Measurements from ENCODE around the gene PCSK4. TPM values are rescaled to one million over a fixed set of nuclear protein-coding genes. Genes with fewer than 3 reads are reported as not detected.

The PCSK4 gene
- total and polyA plus RNA-seq, 2 of the 4 experiments (the other 2 are of a cell fraction): 0.72 to 1.7 TPM

GRCh38 chr19:1478934-1479707 lies 11.0 kb downstream of the PCSK4 start, which contains the start of gene C19orf25:
C19orf25 (minus strand) TSS chr19:1479215; CDS start chr19:1478903, 312 bp downstream.
- peak within 1 kb of the TSS; percentile 80 to 98 for H4K8ac ChIP-seq (ENCODE audit: low read depth in 2 of 2, low read length in 2 of 2)
- no peak within 1 kb of the TSS for H3K56ac ChIP-seq (ENCODE audit: extremely low read depth, insufficient read depth, low read length)
- WGBS, 2 experiments (ENCODE audit: extremely low coverage in 2 of 2, insufficient read length in 1 of 2): 0% methylated on average over 49 of the region's 71 CpGs; no CpG with 5 or more reads in 1 of the 2 experiments
- peak within 1 kb of the TSS; percentile 74 for H3K4me2 ChIP-seq (ENCODE audit: low read depth, low read length)
- peak within 1 kb of the TSS; percentile 47 for H2AK5ac ChIP-seq (ENCODE audit: low read depth, low read length)
- peak within 1 kb of the TSS; percentile 40; the same call in 1 of the 2 replicates for H2BK20ac ChIP-seq (ENCODE audit: low read depth, low read length)
- DNase-seq: peak; percentile 89
- no peaks in the 10 kb centered on the region for H3K27me3 ChIP-seq (ENCODE audit: control insufficient read depth, insufficient read depth, low read length)
- peak within 1 kb of the TSS; percentile 53; the same call in 1 of the 2 replicates for H3K18ac ChIP-seq (ENCODE audit: low read depth, low read length)
- H3K9me3 ChIP-seq (ENCODE audit: control insufficient read depth, insufficient read depth, low read length): no peaks in the 10 kb centered on the region
- H2BK120ac ChIP-seq (ENCODE audit: low read depth, low read length): peak within 1 kb of the TSS; percentile 85
- intact Hi-C loops (cut with micrococcal nuclease) (no loop called here), in situ Hi-C loops (cut with MboI; ENCODE audit: low sequenced_read_pairs) (no loop called here), dilution Hi-C loops (cut with HindIII; ENCODE audit: low sequenced_read_pairs, unreplicated experiment) (no loop called here)
- peaks cover 9% of the 10 kb centered on the region for H3K36me3 ChIP-seq (ENCODE audit: control insufficient read depth, insufficient read depth, low read length)
- peak within 1 kb of the TSS; percentile 99 for H2AFZ ChIP-seq (replicated peaks; ENCODE audit: low read length, poor library complexity)
- H3K9ac ChIP-seq (ENCODE audit: low read depth, low read length): peak within 1 kb of the TSS; percentile 77
- peaks cover 10 to 42% of the 10 kb centered on the region in 2 experiments for H3K79me1 ChIP-seq (ENCODE audit: low read depth in 1 of 2, low read length in 2 of 2)
- no peaks in the 10 kb centered on the region for H3K4me1 ChIP-seq (ENCODE audit: control insufficient read depth, insufficient read depth, low read length)
- ChIA-PET CTCF (no interaction called here), POLR2A (ENCODE audit: unreplicated experiment) (no interaction called here)
- H4K20me1 ChIP-seq (ENCODE audit: insufficient read depth, low read length): peaks cover 25% of the 10 kb centered on the region
- no TSS peak for BruUV-seq (replicated peaks)
- H3K23ac ChIP-seq (ENCODE audit: low read depth, low read length): peak within 1 kb of the TSS; percentile 78
- peak within 1 kb of the TSS; percentile 77 for H2BK5ac ChIP-seq (ENCODE audit: low read depth, low read length, poor library complexity, severe bottlenecking)
- H4K5ac ChIP-seq (ENCODE audit: low read depth, low read length): peak within 1 kb of the TSS; percentile 81
- H2BK15ac ChIP-seq (ENCODE audit: low read depth, low read length): peak within 1 kb of the TSS; percentile 85; the same call in 1 of the 3 replicates
- H3K27ac ChIP-seq (ENCODE audit: insufficient read depth, low read length): peak within 1 kb of the TSS; percentile 83
- peak within 1 kb of the TSS; percentile 92 for H2AK9ac ChIP-seq (replicated peaks; ENCODE audit: low read depth, low read length, poor library complexity)
- peak within 1 kb of the TSS; percentile 92 for H4K91ac ChIP-seq (ENCODE audit: insufficient read depth, low read depth, low read length)
- H3K14ac ChIP-seq (replicated peaks; ENCODE audit: low read depth, low read length): peak within 1 kb of the TSS; percentile 97
- H3K4me3 ChIP-seq (ENCODE audit: insufficient read depth, low read depth, low read length): peak within 1 kb of the TSS; percentile 54
- ATAC-seq (ENCODE audit: low read depth): peak; percentile 95
- H3K4ac ChIP-seq (ENCODE audit: low read depth, low read length): peak within 1 kb of the TSS; percentile 97
- 0 out of 2 replicates have a peak, but pooled peaks cover 3% of the 10 kb centered on the region for H3K9me1 ChIP-seq (ENCODE audit: insufficient read depth, low read length)
- TF ChIP-seq POLR2A (IDR thresholded peaks at IDR 0.05; ENCODE audit: low read depth, low read length) (peak; percentile 79), RAD21 (IDR thresholded peaks at IDR 0.05; ENCODE audit: low read length) (no peak), RCOR1 (IDR thresholded peaks at IDR 0.05; ENCODE audit: insufficient replicate concordance, low read length) (peak; percentile 100), USF2 (IDR thresholded peaks at IDR 0.05; ENCODE audit: low read depth, low read length) (peak; percentile 96), ELK1 (IDR thresholded peaks at IDR 0.05; ENCODE audit: borderline replicate concordance, low read depth, low read length) (no peak), CHD1 (IDR thresholded peaks at IDR 0.05; ENCODE audit: low read depth, low read length) (no peak), CEBPB (IDR thresholded peaks at IDR 0.05; ENCODE audit: low read depth, low read length) (no peak), FOS (IDR thresholded peaks at IDR 0.05; ENCODE audit: low read depth, low read length) (no peak), RFX5 (IDR thresholded peaks at IDR 0.05; ENCODE audit: low read depth, low read length) (no peak), SMC3 (IDR thresholded peaks at IDR 0.05; ENCODE audit: low read depth, low read length) (no peak), MAFK (IDR thresholded peaks at IDR 0.05; ENCODE audit: low read depth, low read length) (no peak), MAZ (IDR thresholded peaks at IDR 0.05; ENCODE audit: borderline replicate concordance, low read depth, low read length) (peak; percentile 38; the same call in 1 of the 2 replicates), NFE2L2 (IDR thresholded peaks at IDR 0.05; ENCODE audit: low read depth, low read length) (no peak), BHLHE40 (IDR thresholded peaks at IDR 0.05; ENCODE audit: low read depth, low read length) (no peak), CTCF (conservative IDR thresholded peaks at IDR 0.05; ENCODE audit: low read depth, low read length) (no peak)

Data from IMR-90 (cell line).